MV-4-11 (cell line): ENCODE measurements around the gene CA4.

Source experiments
- DNase-seq: peaks from one replicate; lab custom pipeline; 2025; lab: John Stamatoyannopoulos, UW

CA4 gene

GRCh38 chr17:60155427-60155814, 5.6 kb downstream of the CA4 start:
- no peak for DNase-seq

DNA sequence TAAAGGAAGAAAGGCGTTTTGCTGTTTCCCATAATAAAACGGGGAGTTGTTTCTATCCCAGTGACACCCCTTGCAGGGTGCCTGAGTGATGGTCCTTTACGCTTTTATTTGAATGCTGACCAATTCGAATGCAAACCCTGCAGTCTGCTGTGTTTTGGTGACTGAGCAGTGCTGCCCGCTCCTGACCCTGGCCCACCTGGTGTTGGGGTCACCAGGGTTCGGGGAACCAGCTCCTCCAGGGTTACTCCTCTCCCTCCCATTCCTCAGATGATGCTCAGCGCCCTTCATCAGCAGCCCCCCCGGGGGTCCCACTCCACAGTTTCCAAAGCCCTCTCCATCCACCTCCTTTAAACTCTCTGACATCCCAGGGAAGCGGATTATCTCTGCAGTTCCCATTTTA, 6.0 kb downstream of the CA4 start:
- no peak for DNase-seq

GRCh38 chr17:60156746-60157145, 7.0 kb downstream of the CA4 start:
- no peak for DNase-seq

DNA sequence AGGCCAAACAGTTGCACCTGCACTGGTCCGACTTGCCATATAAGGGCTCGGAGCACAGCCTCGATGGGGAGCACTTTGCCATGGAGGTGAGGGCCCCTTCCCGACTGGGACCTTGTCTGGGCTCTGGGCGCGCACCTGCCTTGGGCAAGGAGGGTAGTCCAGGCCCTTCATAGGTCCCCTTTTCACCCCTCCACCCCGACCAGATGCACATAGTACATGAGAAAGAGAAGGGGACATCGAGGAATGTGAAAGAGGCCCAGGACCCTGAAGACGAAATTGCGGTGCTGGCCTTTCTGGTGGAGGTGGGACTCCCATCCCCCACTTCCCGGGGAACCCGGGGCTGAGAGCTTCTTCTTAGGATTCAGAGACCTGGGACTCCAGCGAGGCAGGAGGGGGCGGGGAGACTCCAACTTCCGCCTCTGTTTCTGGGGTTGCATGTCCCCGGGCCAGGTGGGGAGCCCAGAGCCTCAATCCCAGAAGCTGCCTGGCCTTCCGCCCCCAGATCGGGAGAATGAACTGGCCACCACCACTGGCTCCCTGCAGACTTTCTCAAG, 7.8 kb downstream of the CA4 start:
- DNase-seq, result no peak

DNA sequence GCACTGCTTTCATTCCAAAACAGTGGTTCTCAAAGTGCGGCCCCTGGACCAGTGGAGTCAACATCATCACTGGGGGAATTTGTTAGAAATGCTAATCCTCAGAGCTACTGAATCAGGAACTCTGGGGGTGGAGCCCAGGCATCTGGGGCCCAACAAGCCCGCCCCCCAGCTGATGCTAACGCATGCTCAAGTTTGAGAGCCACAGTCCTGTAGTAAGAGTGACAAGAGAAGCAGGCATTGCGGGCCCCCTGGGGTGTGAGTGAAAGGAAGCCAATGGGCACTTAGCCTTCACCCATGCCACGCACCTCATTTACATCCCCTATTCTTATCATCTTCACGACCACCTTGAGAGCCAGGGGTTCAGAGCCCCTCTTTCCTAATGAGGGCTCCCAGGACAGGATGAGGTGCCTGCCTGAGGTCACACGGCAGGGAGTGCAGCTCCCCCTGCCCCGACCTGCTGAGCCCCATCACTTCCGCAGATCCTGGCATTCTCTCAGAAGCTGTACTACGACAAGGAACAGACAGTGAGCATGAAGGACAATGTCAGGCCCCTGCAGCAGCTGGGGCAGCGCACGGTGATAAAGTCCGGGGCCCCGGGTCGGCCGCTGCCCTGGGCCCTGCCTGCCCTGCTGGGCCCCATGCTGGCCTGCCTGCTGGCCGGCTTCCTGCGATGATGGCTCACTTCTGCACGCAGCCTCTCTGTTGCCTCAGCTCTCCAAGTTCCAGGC, 9.1 kb downstream of the CA4 start:
- DNase-seq, result no peak

DNA sequence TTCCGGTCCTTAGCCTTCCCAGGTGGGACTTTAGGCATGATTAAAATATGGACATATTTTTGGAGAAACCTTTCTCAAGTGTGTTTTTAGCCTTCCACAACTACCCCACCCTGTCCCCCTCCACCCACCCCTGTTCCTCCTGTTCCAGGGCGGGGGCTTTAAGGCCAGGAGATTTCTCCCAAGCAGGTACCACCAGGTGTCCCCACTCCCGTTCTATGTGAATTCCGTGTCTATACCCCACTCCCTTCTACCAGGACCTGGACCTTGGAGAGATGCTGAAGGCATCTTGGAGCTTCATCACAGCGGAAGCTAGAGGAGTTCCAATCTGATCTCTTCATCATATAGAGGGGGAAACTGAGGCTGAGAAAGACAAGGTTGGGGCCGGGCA, 9.7 kb downstream of the CA4 start:
- DNase-seq, result no peak

DNA sequence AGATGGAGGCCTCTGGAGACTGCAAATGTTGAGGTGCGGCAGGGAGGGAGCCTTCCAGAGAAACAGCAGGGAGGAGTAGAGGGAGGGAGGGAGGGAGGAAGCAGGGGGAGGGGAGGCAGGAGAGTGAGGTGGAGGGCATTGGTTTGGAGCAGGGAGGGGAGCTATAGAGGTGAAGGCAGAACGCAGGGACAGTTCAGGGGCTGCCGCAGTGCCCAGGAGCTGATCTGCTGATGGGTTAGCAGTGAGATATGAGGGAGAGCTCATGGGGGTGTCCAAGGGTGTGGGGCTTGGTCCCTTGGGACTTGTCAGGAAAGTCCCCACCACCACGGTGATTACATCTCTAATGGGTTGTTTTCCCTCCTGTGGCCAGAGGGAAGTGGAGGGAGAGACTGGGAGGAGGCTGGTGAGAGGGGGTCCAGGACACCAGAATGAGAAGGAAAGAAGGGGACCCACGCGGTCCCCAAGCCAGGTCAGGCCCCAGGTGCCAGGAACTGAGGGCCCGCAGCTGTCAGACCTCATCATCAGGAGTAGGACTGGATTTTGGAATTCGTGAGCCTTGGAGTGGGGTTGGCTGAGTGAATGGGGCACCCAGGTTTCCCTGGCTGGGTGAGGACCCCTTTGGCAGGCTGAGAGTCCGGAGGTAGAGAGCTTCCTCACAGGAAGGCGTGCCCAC, 11.2 kb downstream of the CA4 start:
- no peak for DNase-seq

- peak; percentile 38 for DNase-seq
Observed at GRCh38 chr17:60161598-60162330, 12.0 kb downstream of the CA4 start.

- no peak for DNase-seq
Observed at GRCh38 chr17:60163108-60163784, 13.5 kb downstream of the CA4 start.

GRCh38 chr17:60164164-60164563, 14.4 kb downstream of the CA4 start:
- no peak for DNase-seq

GRCh38 chr17:60164697-60165096, 14.9 kb downstream of the CA4 start:
- no peak for DNase-seq

DNA sequence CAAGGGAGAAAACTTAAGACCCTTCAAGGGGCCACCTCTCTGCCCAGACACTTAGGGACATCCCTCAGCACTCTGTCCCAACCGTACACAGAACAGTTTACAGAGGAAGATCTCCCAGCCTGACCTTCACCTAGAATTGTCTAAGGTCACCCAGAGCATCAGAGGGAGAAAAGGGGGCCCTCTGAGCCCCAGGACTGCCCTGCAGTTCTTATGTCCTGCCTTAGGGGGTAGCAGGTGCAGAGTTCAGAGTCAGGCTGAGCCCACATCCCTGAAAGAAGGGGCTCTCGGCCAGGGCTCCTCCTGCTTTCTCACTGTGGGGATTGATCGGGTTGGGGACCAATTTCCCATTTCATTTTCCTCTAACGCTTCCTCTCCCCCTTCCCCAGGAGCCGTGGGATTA, 15.4 kb downstream of the CA4 start:
- no peak for DNase-seq

DNA sequence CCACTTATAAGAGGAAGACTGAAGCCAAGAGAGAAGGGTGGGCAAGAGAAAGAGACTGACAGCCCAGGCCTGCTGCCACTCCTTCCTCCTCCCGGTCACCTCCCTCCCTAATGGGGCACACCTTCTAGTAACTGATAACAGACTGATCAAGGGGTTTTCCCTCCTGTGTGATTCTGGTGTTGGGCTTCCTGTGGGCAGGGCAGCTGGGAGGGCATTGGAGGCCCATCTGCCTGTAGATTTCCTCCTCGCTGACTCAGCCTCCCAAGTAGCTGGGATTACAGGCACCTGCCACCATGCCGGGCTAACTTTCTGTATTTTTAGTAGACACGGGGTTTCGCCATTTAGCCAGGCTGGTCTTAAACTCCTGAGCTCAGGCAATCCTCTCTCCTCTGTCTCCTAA, 16.2 kb downstream of the CA4 start:
- peak; percentile 16 for DNase-seq

- DNase-seq, result peak; percentile 48
Observed at GRCh38 chr17:60167065-60167741, 17.4 kb downstream of the CA4 start.

DNA sequence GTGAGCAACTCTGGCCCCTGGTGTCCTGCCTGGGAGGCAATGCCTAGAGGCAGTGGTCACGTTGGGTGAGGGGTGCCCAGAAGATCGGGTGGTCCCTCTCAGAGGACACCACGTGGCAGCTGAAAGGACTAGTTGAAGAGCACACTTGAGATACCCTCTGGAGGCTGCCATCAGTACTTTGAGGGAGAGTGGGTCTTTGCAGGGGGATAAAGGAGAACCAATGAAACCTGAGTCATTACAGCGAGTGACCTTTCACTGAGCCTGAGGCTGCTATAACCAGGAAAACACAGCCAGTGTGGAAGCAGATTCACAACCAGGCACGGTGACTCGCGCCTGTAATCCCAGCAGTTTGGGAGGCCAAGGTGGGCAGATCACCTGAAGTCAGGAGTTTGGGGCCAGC, 18.9 kb downstream of the CA4 start:
- no peak for DNase-seq

DNA sequence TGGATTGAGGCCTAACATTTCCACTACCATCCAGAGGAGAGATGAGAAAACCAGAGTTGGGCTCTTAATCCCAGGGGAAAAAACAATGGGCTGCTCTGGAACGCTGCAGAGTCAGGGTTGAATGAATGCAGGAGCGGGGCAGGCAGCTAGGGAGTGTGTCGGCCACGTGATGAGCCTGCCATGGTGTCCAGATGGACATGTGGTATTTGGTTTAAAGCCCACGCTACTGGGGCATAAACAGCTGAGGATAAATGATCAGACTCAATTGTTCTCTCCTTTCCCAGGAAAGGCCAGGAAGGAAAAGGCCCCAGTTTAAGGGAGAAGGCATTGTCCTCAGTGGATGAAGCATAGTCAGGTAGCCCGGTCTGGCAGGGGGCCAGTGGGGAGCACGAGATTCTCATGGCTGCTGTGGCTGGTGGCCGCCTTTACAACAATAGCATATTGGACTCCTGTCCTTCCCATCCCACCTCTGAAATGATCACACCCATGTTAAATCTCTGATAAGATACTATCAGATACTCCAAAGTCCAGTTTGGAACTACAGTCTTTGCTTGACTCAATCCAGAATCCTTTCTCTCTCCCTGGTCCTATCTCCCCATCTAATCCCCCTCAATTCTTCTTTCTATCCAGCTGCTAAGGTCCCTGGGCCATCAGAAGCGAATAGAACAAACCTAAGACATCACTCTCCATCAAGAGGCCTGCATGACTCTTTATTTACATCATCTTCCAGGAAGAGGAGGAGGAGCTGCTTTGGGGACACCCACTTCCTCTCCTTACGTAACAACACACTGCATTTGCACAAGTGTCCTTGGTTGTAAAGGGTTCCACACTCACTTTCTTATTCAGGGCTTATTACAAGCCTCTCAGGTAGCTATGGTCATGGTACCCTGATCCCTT, 20.4 kb downstream of the CA4 start:
- peak; percentile 85 for DNase-seq

DNA sequence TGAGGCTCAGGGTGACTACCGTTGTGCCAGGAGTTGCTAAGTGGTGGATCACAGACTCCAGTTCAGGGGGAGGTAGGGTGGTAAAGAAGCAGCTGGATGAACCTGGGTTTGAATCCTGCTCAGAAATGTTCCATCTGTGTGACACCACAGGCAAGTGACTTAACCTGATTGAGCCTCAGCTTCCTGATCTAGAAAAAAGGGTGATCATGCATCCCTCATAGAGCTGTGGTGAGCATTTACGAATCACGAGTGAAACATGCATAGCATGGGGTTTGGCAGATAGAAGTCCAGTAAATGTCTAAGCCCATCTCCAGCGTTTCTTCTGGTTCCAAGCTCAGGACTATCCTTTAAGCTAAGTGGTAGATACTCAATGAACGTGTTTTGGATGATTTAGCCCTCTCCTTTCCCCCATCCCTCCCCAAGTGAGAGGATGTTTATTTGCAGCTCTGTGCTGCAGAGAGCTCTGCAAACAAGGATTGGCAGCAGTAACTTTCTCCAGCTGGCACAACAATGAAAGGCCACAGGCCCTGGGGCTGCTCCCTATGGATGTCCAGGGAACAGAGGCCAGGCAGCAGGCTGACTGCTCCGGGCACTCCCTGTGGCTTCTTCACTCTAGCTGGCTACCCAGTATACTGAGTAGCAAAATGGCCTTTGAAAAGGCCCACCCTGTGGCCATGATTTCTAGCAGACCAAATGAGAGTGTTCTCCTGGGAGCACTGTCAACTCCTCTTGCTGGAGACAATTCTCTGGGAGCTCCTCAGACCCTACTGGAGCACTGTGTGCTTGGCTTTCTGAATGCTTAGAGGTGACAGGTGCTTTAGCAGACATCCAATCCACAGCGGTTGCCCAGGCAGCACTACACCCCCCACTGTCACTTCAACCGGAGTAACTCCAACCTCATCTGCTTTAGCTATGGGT, 21.3 kb downstream of the CA4 start:
- DNase-seq, result no peak

DNA sequence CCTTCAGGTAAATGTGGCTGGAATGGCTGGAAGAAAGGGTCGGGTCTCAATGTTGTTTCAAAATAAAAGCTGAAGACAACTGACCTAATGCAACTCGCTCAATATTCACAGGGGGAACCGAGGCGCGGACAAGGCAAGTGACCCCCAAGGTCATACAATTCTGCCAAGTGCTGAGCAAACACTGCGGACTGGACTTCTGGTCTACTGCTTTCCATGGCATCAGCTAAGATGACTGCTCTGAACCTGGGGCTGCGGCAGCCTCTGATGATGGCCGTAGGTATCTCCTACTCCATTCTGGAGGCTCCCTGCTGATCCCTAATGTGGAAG, 21.9 kb downstream of the CA4 start:
- DNase-seq, result no peak

- peak; percentile 51 for DNase-seq
Observed at GRCh38 chr17:60173304-60173819, 23.6 kb downstream of the CA4 start.

DNA sequence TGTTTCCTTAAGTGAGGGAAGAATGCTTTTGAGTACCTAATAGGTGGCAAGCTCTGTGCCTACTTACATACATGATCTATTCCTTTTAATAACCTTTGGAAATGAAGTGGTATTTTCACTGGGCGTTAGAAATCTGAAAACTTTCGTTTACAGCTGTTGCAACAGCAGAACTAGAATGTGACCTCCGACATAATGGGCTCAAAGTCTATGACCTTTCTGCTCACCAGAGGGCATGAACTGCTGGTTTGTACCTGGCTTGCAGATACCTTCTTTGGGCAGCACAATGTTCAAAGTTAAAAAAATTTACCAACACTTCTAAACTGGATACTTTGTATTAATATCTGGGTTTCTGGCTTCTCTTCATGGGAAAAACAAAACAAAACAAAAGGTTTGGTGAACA, 24.3 kb downstream of the CA4 start:
- DNase-seq, result no peak
